ENCODE data around the gene PCDHGA2.
"Not testable (repeated sequence)": the region's sequence is repeated elsewhere in the genome, so short reads cannot be mapped to it uniquely, and the experiment has no call there.

Gene PCDHGA2

DNA sequence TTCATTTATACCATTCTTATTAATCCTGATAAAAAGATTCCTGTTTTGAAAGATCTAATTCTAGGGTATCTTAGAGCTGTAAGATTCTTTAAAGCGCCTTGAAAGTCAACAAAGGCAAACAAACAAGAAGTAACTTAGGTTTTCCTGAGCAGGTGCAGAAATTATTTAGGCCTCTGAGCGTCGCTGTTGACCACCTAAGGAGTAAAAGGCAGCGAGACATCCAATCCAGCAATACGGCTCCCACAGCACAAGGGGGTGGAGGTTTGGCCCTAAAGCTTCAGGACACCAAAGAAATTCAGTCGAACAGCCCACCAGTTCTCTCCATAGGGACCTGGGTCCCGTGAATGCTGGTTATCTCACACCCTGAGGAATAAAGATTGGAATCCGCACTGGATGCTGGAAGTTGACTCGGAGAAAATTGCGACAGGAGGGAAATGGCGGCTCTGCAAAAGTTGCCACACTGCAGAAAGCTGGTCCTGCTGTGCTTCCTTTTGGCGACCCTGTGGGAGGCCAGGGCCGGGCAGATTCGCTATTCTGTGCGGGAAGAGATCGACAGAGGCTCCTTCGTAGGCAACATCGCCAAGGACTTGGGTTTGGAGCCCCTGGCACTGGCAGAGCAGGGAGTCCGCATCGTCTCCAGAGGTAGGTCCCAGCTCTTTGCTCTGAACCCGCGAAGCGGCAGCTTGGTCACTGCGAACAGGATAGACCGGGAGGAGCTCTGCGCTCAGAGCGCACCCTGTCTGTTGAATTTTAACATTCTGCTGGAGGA is at the start of gene PCDHGA2:
Gene PCDHGA2, plus strand, starts transcription at position 223 of the 769 bp plus-strand sequence.
- in situ Hi-C loops (cut with HindIII; ENCODE audit: low sequenced_read_pairs) = loop anchor here (25.0 kb wide), 1 partner anchor 174 kb away; no protein-coding TSS in a partner anchor

- in situ Hi-C loops (cut with HindIII; ENCODE audit: low sequenced_read_pairs) = no loop called here
Measured at GRCh38 chr5:141298376-141298775, 40.2 kb upstream of the PCDHGA2 start.

DNA sequence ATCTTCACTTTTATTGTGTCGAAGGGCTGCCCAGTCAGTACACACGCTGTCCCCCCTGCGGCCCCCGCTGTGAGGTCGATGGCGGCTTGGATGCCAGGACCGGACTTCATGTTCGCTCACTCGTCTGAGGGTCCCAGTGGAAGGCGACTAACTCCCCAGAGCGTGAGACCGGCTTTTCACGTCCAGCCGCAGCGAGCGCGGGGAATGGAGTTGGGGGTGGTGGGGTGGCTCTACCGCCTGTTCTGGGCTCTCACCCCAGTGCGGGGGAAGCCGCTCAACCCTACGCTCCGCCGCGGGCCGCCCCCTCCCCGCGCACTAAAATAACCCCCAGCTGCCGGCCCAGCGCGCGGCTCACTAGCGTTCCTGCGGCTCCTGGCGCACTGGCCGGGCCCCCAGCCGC is 34.8 kb upstream of the PCDHGA2 start, which contains the start of gene SLC25A2:
Gene SLC25A2, minus strand, starts transcription at position 294 of the 400 bp plus-strand sequence. Its CDS starts 184 bp downstream, at position 110.
- in situ Hi-C loops (cut with HindIII; ENCODE audit: low sequenced_read_pairs) = loop anchor here (5.0 kb wide), 1 partner anchor 41 kb away; no protein-coding TSS in a partner anchor

DNA sequence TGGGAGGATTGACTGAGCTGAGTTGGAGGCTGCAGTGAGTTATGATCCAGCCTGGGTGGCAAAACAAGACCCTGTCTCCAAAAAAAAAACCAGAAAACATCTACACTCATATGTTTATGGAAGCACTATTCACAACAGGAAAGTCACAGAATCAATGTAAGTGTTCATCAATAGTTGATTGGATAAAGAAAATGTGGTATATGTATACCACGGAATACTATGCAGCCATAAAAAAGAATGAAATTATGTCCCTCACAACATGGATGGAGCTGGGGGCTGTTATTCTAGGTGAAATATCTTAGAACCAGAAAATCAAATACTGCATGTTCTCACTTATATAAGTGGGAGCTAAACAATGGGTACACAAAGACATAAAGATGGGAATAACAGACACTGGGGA is 31.9 kb upstream of the PCDHGA2 start:
- in situ Hi-C loops (cut with HindIII; ENCODE audit: low sequenced_read_pairs) = no loop called here

- in situ Hi-C loops (cut with HindIII; ENCODE audit: low sequenced_read_pairs) = no loop called here
Measured at GRCh38 chr5:141313711-141314110, 24.8 kb upstream of the PCDHGA2 start.

GRCh38 chr5:141316963-141317362 is 21.6 kb upstream of the PCDHGA2 start:
- in situ Hi-C loops (cut with HindIII; ENCODE audit: low sequenced_read_pairs) = not testable (repeated sequence)

GRCh38 chr5:141319202-141319601 is 19.4 kb upstream of the PCDHGA2 start:
- in situ Hi-C loops (cut with HindIII; ENCODE audit: low sequenced_read_pairs) = no loop called here

DNA sequence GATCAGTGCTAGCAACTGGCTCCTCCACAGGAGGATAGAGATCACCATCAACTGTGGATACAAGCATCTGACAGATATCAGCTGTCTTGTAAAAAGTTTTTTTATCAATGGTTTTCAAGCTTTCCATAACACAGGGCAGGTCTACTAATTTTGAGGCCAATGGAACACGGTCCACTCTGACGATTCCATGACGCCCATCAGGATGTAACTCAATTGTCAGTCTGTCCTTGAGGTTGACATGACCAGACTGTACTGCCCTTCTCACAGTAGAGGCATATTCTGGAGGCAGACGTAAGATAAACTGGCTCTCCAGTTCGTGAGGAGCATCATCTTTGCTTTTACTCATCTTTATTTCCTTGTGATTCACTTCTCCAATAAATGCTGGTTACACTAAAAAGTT is 18.9 kb upstream of the PCDHGA2 start:
- in situ Hi-C loops (cut with HindIII; ENCODE audit: low sequenced_read_pairs) = no loop called here

DNA sequence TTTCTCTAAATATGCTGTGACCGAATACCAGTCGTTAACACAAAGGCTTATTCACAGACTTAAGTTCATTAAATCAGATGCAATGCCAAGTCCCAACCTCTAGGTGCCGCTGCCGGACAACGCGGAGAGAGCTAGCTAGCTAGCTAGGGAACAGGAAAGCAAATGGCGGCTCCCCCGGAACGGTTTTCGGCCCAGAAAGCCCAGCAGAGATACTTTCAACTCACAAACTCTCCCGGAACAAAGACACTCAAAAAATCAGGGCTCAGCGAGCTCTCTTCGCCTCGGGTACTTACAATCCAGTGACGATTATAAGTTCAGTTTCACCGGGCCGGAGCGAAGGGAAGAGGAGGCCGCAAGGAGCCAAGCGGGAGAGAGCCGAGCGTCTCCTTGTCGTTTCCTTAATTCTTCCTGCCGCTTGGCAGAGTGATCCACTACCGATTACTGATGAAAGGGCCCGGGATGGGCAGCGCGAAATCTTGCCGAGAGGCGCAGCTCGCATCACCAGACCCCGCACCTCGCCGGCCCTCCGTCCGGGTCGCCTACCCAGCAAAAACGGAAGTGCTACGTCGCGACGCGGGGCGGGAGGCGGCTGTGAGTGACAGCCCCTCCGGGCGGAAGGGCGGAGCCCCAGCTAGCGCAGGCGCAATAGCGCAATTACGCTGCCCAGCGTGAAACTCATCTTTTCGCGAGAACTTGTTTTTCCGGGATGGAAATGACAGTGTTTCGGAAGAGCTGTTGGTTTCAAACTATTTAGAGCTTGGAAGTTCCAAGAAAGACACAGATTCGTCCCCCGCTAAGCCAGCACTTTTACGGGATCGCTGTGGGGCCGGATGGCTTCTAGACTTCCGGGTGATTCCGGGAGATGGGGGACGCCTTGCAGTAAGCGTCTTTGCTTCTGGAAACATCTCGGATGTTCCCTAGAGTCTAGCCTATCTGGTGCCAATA is 18.1 kb upstream of the PCDHGA2 start, which contains the start of gene TAF7:
Gene TAF7, minus strand, starts transcription at position 560 of the 945 bp plus-strand sequence. CDS start 740 bp downstream, outside the sequence.
- in situ Hi-C loops (cut with HindIII; ENCODE audit: low sequenced_read_pairs) = no loop called here

GRCh38 chr5:141322261-141322660 is 16.3 kb upstream of the PCDHGA2 start:
- in situ Hi-C loops (cut with HindIII; ENCODE audit: low sequenced_read_pairs) = no loop called here

GRCh38 chr5:141326088-141326854 is 12.3 kb upstream of the PCDHGA2 start:
- in situ Hi-C loops (cut with HindIII; ENCODE audit: low sequenced_read_pairs) = loop anchor here (25.0 kb wide), 1 partner anchor 186 kb away; no protein-coding TSS in a partner anchor

DNA sequence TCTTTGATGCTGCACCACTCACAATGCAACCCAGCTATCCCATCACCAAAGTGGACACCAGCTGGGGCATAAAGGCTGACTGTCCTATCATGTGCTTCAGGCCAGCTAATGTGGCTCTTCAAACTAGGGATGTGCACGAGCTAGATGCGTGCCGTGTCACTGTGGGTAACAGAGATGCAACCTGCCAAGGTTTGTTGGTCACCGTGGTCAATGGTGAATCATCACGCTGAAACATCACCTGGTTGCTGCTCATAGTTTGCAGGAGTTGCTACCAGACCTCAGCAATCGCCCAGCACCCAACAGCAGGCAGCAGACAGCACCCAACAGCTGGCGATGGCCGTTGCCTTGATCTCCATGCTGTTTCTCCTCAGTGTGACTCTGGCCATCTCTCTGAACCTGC is 10.3 kb upstream of the PCDHGA2 start:
- in situ Hi-C loops (cut with HindIII; ENCODE audit: low sequenced_read_pairs) = loop anchor here (25.0 kb wide), 1 partner anchor 184 kb away; no protein-coding TSS in a partner anchor

DNA sequence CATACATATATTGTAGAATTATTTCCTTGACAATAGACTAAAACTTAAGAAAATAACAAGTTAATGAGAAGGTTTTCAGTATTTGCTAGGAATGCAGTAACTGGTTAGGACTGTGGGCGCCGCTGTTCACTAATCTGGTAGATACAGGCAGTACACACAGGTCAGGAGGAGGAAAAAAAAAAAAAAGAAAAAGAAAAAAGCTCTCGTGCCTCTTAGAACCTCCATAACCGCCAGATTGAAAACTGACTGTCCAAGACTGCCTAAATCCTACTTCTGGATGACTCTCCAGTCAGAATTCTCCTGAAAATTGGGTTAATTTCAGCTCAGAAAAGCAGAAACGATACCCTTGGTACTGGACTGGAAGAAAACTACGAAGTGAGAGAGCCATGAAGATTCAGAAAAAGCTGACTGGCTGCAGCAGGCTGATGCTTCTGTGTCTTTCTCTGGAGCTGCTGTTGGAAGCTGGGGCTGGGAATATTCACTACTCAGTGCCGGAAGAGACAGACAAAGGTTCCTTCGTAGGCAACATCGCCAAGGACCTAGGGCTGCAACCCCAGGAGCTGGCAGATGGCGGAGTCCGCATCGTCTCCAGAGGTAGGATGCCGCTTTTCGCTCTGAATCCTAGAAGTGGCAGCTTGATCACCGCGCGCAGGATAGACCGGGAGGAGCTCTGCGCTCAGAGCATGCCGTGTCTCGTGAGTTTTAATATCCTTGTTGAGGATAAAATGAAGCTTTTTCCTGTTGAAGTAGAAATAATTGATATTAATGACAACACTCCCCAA is 8.1 kb upstream of the PCDHGA2 start, which contains the start of gene PCDHGA1:
Gene PCDHGA1, plus strand, starts transcription at position 216 of the 782 bp plus-strand sequence.
- in situ Hi-C loops (cut with HindIII; ENCODE audit: low sequenced_read_pairs) = loop anchor here (25.0 kb wide), 1 partner anchor 182 kb away; no protein-coding TSS in a partner anchor

- in situ Hi-C loops (cut with HindIII; ENCODE audit: low sequenced_read_pairs) = loop anchor here (25.0 kb wide), 1 partner anchor 180 kb away; no protein-coding TSS in a partner anchor
Measured at GRCh38 chr5:141332571-141332970, 6.0 kb upstream of the PCDHGA2 start.

DNA sequence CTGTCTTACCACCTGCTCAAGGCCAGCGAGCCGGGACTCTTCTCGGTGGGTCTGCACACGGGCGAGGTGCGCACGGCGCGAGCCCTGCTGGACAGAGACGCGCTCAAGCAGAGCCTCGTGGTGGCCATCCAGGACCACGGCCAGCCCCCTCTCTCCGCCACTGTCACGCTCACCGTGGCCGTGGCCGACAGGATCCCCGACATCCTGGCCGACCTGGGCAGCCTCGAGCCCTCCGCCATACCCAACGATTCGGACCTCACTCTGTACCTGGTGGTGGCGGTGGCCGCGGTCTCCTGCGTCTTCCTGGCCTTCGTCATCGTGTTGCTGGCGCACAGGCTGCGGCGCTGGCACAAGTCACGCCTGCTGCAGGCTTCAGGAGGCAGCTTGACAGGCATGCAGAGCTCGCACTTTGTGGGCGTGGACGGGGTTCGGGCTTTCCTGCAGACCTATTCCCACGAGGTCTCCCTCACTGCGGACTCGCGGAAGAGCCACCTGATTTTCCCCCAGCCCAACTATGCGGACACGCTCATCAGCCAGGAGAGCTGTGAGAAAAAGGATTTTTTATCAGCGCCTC is 2.3 kb downstream of the PCDHGA2 start:
- in situ Hi-C loops (cut with HindIII; ENCODE audit: low sequenced_read_pairs) = loop anchor here (25.0 kb wide), 1 partner anchor 171 kb away; no protein-coding TSS in a partner anchor

DNA sequence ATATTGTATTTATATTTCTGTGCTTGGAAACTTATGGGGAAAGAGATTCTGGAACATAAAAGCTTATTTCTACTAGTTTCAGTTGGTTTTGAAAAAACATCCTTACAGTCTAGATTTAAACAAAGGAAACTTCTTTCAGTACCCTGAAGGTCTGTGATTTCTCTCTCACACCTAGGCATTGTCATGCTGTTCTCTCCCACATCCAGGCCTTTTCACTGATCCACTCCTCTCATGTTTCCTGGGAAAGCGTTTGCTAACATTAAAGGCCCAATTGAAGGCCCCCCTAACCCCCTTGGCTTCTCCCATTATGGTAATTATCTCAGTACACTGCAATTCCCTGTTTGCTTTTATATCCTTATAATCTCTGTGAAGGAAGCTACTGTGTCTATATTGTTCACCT is 4.2 kb downstream of the PCDHGA2 start:
- in situ Hi-C loops (cut with HindIII; ENCODE audit: low sequenced_read_pairs) = loop anchor here (25.0 kb wide), 1 partner anchor 170 kb away; no protein-coding TSS in a partner anchor

DNA sequence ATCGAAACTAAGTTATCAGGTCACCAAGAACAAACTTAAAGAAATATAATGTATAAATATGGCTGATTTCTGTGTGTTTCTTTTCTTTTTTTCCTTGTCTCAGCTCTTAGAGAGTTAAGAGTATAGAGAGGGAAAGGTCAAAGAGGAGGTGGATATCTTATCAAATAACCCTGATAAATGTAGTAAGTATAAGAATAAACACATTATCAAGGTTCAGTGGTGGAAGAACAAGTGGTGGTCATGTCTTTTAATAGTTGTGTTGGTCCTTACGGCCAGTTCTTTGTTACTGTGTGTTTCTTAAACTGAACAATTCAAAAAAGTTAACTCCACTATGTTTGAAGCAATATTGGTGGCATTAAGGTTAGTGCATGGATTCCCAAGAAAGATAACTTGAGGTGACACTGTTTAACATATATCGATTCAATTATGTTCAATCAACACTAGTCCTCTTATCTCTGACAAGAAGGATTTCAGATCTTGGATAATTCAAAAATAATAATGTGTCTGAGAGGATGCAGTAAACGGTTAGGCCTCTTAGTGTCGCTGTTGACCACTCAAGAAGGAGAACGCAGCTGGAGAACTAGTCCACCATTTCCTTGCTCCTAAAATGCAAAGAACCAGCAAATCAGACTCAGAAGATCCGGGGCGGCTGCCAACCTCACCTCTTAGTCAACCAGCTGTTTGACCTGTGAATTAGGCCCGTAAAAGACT is 4.8 kb downstream of the PCDHGA2 start, which contains the start of gene PCDHGA3:
Gene PCDHGA3, plus strand, starts transcription at position 588 of the 711 bp plus-strand sequence. CDS start 205 bp downstream, outside the sequence.
- in situ Hi-C loops (cut with HindIII; ENCODE audit: low sequenced_read_pairs) = loop anchor here (25.0 kb wide), 1 partner anchor 169 kb away; no protein-coding TSS in a partner anchor

GRCh38 chr5:141343953-141344463 is 5.4 kb downstream of the PCDHGA2 start:
- in situ Hi-C loops (cut with HindIII; ENCODE audit: low sequenced_read_pairs) = loop anchor here (25.0 kb wide), 1 partner anchor 168 kb away; no protein-coding TSS in a partner anchor

All from DLD1 (cell line).